Sigmoid colon (tissue), 7 donors: ENCODE measurements around the gene SCEL. TPM values are rescaled to one million over a fixed set of nuclear protein-coding genes. Genes with fewer than 3 reads are reported as not detected.
"Not testable (repeated sequence)": the region's sequence is repeated elsewhere in the genome, so short reads cannot be mapped to it uniquely, and the experiment has no call there.

ENCODE experiments used
- DNase-seq: peaks from one replicate; pipeline ENCODE4 v3.0.0-alpha.2; 2019
- H3K27ac ChIP-seq, 4 donors: fragments of 200-600 bp; sonication (generic); one replicate each; pipeline ENCODE4 v1.5.1; 2016 to 2019; ENCODE audit warnings: mild to moderate bottlenecking in 1 of 4
- H3K27me3 ChIP-seq, 3 donors: fragments of 200-600 bp; sonication (generic); one replicate each; pipeline ENCODE4 v1.5.1; 2019; ENCODE audit warnings: mild to moderate bottlenecking in 1 of 3
- H3K36me3 ChIP-seq, 4 donors: fragments of 200-600 bp; sonication (generic); one replicate each; pipeline ENCODE4 v1.5.1; 2016 to 2019
- H3K4me1 ChIP-seq, 4 donors: fragments of 200-600 bp; sonication (generic); one replicate each; pipeline ENCODE4 v1.5.1; 2017 to 2019
- H3K4me3 ChIP-seq, 4 donors: fragments of 200-600 bp; sonication (generic); one replicate each; pipeline ENCODE4 v1.5.1; 2017 to 2019; ENCODE audit warnings: mild to moderate bottlenecking in 2 of 4, moderate library complexity in 1 of 4
- H3K9me3 ChIP-seq, 4 donors: fragments of 200-600 bp in 3 of 4; sonication (generic) in 3 of 4; one replicate each; pipeline versions ENCODE4 v1.5.1 to v1.6.1; 2013 to 2019
- CTCF ChIP-seq, 4 experiments: fragments of 450-650 bp in 3 of 4; fragments of 200-600 bp in 1 of 4; IDR thresholded peaks; one replicate each; pipeline ENCODE4 v1.5.1; 2016 to 2019; ENCODE audit warnings: antibody characterized with exemption in 4 of 4, mild to moderate bottlenecking in 3 of 4, moderate library complexity in 2 of 4
- EP300 ChIP-seq, 4 donors: sonication (generic); formaldehyde crosslinking; IDR thresholded peaks; one replicate each; pipeline ENCODE4 v1.6.1; 2017; ENCODE audit warnings: antibody characterized with exemption in 4 of 4
- POLR2A ChIP-seq, 2 donors: fragments of 450-650 bp; IDR thresholded peaks; one replicate each; pipeline ENCODE4 v1.6.1; 2016; ENCODE audit warnings: antibody characterized with exemption in 2 of 2, mild to moderate bottlenecking in 2 of 2, moderate library complexity in 2 of 2
- POLR2AphosphoS5 ChIP-seq, 4 donors: sonication (generic); formaldehyde crosslinking; IDR thresholded peaks; one replicate each; pipeline ENCODE4 v1.6.1; 2017; ENCODE audit warnings: antibody characterized with exemption in 4 of 4
- WGBS, 2 donors: extraction: QIAGEN DNeasy Blood & Tissue Kit; methylation state at CpG; one replicate each; pipeline ENCODE4 v1.1.7; 2013; 5-methylcytosine and 5-hydroxymethylcytosine counted together
- intact Hi-C: fragments of 100-400 bp; cut with DNase I; formaldehyde crosslinking; loops from one replicate; pipeline ENCODE4 v1.15.1; 2023
- polyA plus RNA-seq, 3 donors: library from polyadenylated mRNA; stranded (reverse); fragments of 200-250 nt; gene quantifications; one replicate each; pipeline ENCODE4 v1.2.3, GENCODE V29; 2013
- total RNA-seq, 4 donors: library from RNA; depleted of rRNA; stranded (reverse); fragments of >200 nt; gene quantifications; one replicate each; pipeline ENCODE4 v1.1.0, GENCODE V29; 2016
- donor health status: healthy with polysubstance abuse.
- donor health status: Bipolar disorder and iron deficiency.
- donor health status: healthy.

Gene SCEL
- total and polyA plus RNA-seq, 7 donors = 0.54 to 2.4 (median 2.1) TPM; not detected in 4

- Histone ChIP-seq H3K9me3 (no peaks in the 10 kb centered on the region), H3K27me3 (no peaks in the 10 kb centered on the region), H3K27ac (no peak overlapping the region), H3K4me3 (no peak overlapping the region), H3K4me1 (peaks cover 0 to 7% (median 2%) of the 10 kb centered on the region in 4 donors), H3K36me3 (no peaks in the 10 kb centered on the region)
- TF ChIP-seq CTCF (IDR thresholded peaks at IDR 0.05) (no peak), POLR2AphosphoS5 (IDR thresholded peaks at IDR 0.05) (no peak), EP300 (IDR thresholded peaks at IDR 0.05) (no peak), POLR2A (IDR thresholded peaks at IDR 0.05) (no peak)
- DNase-seq = no peak
- intact Hi-C loops = no loop called here
- 78 to 88% methylated on average over 2 of the region's 2 CpGs for WGBS, 2 donors
These were observed 21.7 kb upstream of the SCEL start for GRCh38 chr13:77513719-77514335.

- Histone ChIP-seq H3K36me3 (no peaks in the 10 kb centered on the region), H3K9me3 (no peaks in the 10 kb centered on the region), H3K27ac (no peak overlapping the region), H3K4me1 (peaks cover 0 to 2% (median under 1%) of the 10 kb centered on the region in 4 donors), H3K27me3 (no peaks in the 10 kb centered on the region), H3K4me3 (no peak overlapping the region)
- intact Hi-C loops = no loop called here
- DNase-seq = no peak
- 61 to 71% methylated on average over 1 of the region's 1 CpG for WGBS, 2 donors
- no peak for TF ChIP-seq POLR2A (IDR thresholded peaks at IDR 0.05)
- TF ChIP-seq POLR2AphosphoS5 (IDR thresholded peaks at IDR 0.05) = no peak
- TF ChIP-seq EP300 (IDR thresholded peaks at IDR 0.05) = no peak
- TF ChIP-seq CTCF (IDR thresholded peaks at IDR 0.05) = no peak
These were observed 21.2 kb upstream of the SCEL start for GRCh38 chr13:77514336-77514726.

GRCh38 chr13:77515785-77516184 lies 19.7 kb upstream of the SCEL start:
- Histone ChIP-seq H3K4me3 (no peak overlapping the region), H3K27ac (no peak overlapping the region), H3K9me3 (no peaks in the 10 kb centered on the region), H3K27me3 (no peaks in the 10 kb centered on the region), H3K4me1 (no peaks in the 10 kb centered on the region), H3K36me3 (no peaks in the 10 kb centered on the region)
- DNase-seq = no peak
- intact Hi-C loops = no loop called here
- WGBS, 2 donors = 56 to 80% methylated on average over 2 of the region's 2 CpGs
- TF ChIP-seq POLR2A (IDR thresholded peaks at IDR 0.05) = no peak
- TF ChIP-seq EP300 (IDR thresholded peaks at IDR 0.05) = no peak
- TF ChIP-seq CTCF (IDR thresholded peaks at IDR 0.05) = no peak

GRCh38 chr13:77516342-77516789 lies 19.1 kb upstream of the SCEL start:
- Histone ChIP-seq H3K4me3 (no peak overlapping the region), H3K9me3 (no peaks in the 10 kb centered on the region), H3K36me3 (no peaks in the 10 kb centered on the region), H3K4me1 (no peaks in the 10 kb centered on the region), H3K27me3 (no peaks in the 10 kb centered on the region), H3K27ac (no peak overlapping the region)
- intact Hi-C loops = no loop called here
- no peak for TF ChIP-seq EP300 (IDR thresholded peaks at IDR 0.05)
- no peak for TF ChIP-seq POLR2A (IDR thresholded peaks at IDR 0.05)
- no peak for TF ChIP-seq POLR2AphosphoS5 (IDR thresholded peaks at IDR 0.05)
- no peak for TF ChIP-seq CTCF (IDR thresholded peaks at IDR 0.05)
- DNase-seq = no peak
- 63 to 74% methylated on average over 4 of the region's 4 CpGs for WGBS, 2 donors

GRCh38 chr13:77518266-77518665 lies 17.2 kb upstream of the SCEL start:
- intact Hi-C loops = no loop called here
- H3K27me3 ChIP-seq = no peaks in the 10 kb centered on the region
- no peak overlapping the region for H3K27ac ChIP-seq
- H3K4me3 ChIP-seq = no peak overlapping the region
- no peak for DNase-seq
- no peaks in the 10 kb centered on the region for H3K4me1 ChIP-seq
- no peaks in the 10 kb centered on the region for H3K36me3 ChIP-seq
- no peaks in the 10 kb centered on the region for H3K9me3 ChIP-seq
- no peak for TF ChIP-seq POLR2A (IDR thresholded peaks at IDR 0.05)
- TF ChIP-seq POLR2AphosphoS5 (IDR thresholded peaks at IDR 0.05) = no peak
- no peak for TF ChIP-seq CTCF (IDR thresholded peaks at IDR 0.05)
- no peak for TF ChIP-seq EP300 (IDR thresholded peaks at IDR 0.05)

GRCh38 chr13:77519396-77519795 lies 16.1 kb upstream of the SCEL start:
- DNase-seq, H3K36me3 ChIP-seq, H3K4me3 ChIP-seq, H3K27ac ChIP-seq, intact Hi-C loops, H3K4me1 ChIP-seq, H3K9me3 ChIP-seq, H3K27me3 ChIP-seq: not testable (repeated sequence)
- 90 to 96% methylated on average over 1 of the region's 1 CpG for WGBS, 2 donors
